Raji (cell line): Measurements from ENCODE around the gene STAT4.

ENCODE experiments used
- POLR2A ChIP-seq: IDR thresholded peaks from 2 replicates; pipeline ENCODE4 v1.6.1; 2011; ENCODE audit warnings: low read depth, low read length, control low read depth; ENCODE audit not compliant: insufficient read depth

STAT4 gene

GRCh38 chr2:191158747-191159146 is 8.0 kb upstream of the STAT4 start:
- no peak for TF ChIP-seq POLR2A

- TF ChIP-seq POLR2A, result no peak
These were observed 7.4 kb upstream of the STAT4 start for GRCh38 chr2:191158193-191158592.

DNA sequence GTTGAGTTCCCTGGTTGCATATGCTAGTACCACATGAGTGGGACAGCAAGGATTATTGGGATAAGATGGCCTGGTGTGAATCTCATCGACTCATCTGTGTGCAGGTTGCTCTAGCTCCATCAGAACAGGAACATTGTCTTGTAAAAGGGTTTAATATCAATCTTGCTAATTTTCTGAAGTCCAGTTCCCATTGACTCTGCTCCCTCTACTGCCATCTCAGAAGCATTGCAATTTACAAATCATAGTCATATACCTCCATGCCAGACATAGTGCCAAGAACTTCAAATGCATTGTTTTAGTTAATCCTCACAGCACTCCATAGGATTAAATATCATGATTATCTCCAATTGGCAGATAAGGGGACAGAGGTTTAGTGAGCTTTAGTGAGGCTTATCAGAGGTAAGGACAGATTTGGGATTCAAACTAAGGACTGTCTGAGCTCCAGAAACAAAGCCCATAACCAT is 4.8 kb upstream of the STAT4 start:
- TF ChIP-seq POLR2A, result no peak

GRCh38 chr2:191153716-191154115 is 2.9 kb upstream of the STAT4 start:
- no peak for TF ChIP-seq POLR2A

DNA sequence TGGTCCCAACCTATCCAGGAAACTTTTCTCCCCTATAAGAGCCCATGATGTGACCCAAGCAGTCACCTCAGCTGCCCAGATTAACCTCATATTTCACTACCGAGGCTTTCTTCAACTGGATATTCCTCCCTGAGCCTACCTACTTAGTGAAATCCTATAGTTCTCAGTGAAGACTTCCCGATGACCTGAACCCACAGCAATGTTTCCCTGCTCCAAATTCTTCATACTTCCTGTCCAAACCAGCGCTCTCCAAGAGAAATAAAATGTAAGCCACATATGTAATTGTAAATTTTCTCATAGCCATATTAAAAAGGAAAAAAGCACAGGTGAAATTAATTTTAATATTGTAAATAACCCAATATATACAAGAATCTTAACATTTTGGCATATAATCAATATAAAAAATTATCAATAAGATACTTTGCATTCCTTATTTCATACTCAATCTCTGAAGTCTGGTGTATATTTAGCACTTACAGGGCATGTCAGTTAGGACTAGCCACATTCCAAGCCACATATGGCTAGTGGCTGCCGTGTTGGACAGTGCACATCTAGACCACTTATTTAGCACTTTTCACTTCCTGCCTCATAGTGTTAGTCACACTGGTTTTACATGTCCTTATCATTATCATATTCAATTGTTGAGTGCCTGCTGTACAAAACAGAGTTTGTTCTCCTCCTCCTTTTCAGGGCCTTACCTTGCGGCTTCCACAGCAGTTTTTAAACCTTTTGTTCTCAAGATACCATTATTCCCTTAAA is 1.9 kb upstream of the STAT4 start:
- no peak for TF ChIP-seq POLR2A

GRCh38 chr2:191151331-191151730 is 537 bp upstream of the STAT4 start:
- TF ChIP-seq POLR2A, result no peak

DNA sequence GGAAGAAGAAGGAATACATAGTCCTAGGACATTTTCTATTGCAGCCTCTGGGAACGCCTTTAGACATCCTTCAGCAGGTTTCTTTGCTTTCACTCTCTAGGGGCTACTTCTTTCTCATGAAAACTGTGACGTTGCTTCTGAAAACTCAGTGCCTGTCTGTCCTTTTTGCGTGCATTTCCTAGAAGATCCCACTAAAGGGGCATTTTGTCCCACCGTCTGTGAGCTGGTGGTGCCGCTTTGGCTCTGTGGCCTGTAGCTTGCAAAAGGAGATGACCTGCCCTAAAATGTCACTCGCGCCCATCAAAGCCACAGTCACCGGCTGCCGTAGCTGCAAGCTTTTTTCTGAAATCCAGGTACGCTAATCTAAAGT is 579 bp downstream of the STAT4 start:
- no peak for TF ChIP-seq POLR2A

DNA sequence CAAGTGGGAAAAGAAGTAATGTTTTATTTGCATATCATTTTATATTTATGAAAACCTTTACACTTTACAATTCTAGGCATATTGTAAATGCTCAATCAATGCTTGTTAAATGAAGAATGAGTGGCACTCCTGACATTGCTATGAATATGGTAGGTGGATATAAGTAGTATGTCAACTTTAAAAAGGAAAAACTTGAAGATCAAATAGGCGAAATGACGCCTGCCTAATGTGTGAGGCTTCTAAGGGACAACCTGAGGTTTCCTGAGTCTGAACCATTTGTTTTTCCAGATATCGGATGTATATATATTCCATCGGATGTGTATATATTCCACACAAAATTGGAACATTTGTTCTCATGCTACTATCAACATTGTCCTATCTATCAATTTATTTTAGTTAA is 1.4 kb downstream of the STAT4 start:
- TF ChIP-seq POLR2A, result no peak

DNA sequence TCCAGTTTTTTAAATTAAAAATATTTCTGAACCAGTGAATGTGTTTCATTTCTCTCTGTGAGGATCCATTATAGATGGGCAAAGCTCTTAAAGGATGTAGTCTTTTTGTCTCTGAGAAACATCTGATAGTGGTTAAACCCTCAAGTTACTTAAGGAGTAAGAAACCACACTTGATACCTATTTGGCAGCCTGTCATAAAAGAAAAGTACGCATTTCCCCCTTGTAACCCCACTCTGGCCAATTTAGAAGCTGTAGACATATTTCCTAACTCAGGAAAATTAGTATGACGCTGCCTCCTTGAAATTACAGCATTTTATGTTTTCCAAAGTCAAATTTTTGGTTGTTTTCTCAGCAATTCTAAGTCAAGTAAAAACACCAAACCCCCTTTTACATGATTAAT is 2.0 kb downstream of the STAT4 start:
- no peak for TF ChIP-seq POLR2A

- no peak for TF ChIP-seq POLR2A
These were observed 2.5 kb downstream of the STAT4 start for GRCh38 chr2:191148281-191148680.

DNA sequence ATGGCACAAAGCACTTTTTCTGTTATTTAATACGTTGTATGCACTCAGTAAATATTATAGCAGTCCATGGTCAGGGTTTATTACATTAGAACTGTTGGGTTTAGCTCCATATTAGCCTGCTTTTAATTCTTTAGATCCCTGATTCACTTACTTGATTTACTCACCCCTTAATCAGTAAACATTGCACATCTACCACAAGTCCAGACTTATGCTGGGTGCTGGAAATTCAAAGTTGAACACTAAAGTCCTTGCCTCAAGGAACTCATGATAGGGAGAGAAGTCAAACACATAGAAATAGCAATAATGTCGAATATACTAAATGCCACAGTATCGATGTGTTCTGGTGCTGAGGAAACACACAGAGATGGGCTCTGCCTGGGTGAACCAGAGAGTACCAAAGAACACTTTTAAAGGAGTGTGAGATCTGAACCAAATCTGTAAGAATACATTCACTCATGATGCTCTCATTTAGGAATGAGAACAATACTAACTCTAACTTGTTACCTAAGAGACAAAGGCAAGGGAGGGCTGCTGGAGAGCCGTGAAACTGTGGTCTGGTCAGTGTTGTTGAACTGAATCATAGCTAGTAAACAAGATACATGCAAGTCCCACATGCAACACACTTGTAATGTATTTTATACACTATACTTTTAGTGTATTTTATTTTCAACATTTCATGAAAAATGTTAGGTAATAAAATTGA is 4.9 kb downstream of the STAT4 start:
- no peak for TF ChIP-seq POLR2A

- no peak for TF ChIP-seq POLR2A
These were observed 6.6 kb downstream of the STAT4 start for GRCh38 chr2:191144217-191144616.

GRCh38 chr2:191143791-191144190 is 7.0 kb downstream of the STAT4 start:
- TF ChIP-seq POLR2A, result no peak

DNA sequence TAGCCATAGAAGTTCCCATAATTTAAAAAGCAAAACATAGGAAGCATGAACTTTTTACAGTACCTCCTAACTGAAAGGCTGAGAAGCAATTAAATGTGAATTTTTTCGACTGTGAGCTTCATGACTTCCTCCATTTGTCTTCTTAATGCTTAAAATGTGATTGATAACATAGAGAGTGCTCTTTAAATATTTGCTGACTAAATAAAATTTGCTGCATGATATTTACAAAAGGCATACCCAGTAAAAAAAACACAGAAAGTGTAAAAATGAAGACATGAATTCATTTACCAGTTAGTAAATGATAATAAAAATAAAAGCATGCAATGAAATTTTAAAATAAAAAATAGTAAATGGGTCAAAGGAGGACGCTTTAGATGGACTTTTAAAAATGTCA is 21.9 kb downstream of the STAT4 start:
- no peak for TF ChIP-seq POLR2A

- no peak for TF ChIP-seq POLR2A
These were observed 22.5 kb downstream of the STAT4 start for GRCh38 chr2:191128172-191128910.

DNA sequence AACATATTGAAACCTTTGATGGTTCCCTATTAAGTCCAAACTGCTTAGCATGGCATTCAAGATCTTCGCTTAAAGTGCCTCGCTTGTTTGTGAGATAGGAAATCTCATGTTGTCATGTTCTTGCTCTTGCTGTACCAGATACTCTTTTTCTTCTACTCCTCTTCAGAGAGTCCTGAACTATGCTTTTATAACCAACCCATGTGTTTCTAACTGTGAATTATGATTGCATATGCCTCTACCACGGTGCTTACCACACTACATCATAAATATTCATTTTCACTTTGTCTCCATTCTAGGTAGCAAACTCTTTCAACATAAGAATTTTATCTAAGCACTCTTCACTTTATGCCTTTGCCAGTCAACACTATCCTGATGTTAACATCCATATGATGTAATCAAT is 23.6 kb downstream of the STAT4 start:
- TF ChIP-seq POLR2A, result no peak
